ENCODE data around the gene NUDT17. TPM values are rescaled to one million over a fixed set of nuclear protein-coding genes. Genes with fewer than 3 reads are reported as not detected.

NUDT17 gene
- total RNA-seq, 1 experiment from 2014 or later: 4.0 TPM

DNA sequence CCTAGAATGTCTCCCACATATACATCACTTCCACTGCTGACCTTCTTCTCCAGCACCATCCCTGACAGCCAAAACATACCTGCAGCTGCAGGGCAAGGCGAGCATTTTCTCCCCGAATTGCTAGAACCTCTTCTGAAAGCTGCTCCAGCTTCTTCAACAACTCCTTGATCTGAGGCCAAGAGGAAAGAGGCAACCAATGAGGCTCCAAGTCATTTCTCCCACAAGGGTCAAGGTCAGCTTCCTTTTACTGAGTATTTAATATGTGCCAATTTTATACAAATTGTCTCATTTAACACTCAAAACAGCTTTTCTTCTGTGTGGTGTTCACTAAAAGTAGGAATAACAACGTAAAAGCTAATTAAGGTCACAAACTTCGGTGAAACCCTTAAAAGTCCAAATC lies 22.8 kb downstream of the NUDT17 start:
- H3K4me2 ChIP-seq (ENCODE audit: insufficient read depth, insufficient read length, low read length): no peak overlapping the region
- WGBS (ENCODE audit: extremely low coverage, insufficient read length, low lambda C conversion rate): no CpG with 5 or more reads among the region's 4 CpGs
- peaks cover 5% of the 10 kb centered on the region; the same call in 1 of the 2 replicates for H3K27me3 ChIP-seq (ENCODE audit: insufficient read depth, low read length)
- no peak for DNase-seq
- peaks cover 11% of the 10 kb centered on the region for H3K23me2 ChIP-seq (ENCODE audit: insufficient read length, low read depth, low read length, poor library complexity, severe bottlenecking)
- H4K20me1 ChIP-seq (ENCODE audit: control insufficient read depth, insufficient read depth, insufficient read length): no peaks in the 10 kb centered on the region
- H3K27ac Mint-ChIP-seq: no peak overlapping the region
- no peak overlapping the region for H2BK15ac ChIP-seq (ENCODE audit: low read depth, low read length)
- H2AK5ac ChIP-seq (ENCODE audit: insufficient read length, low read length): no peak overlapping the region
- no peak overlapping the region for H3K56ac ChIP-seq (ENCODE audit: insufficient read length, low read depth, low read length)
- no peak overlapping the region for H2BK5ac ChIP-seq (ENCODE audit: insufficient read length, low read length)
- H2AFZ ChIP-seq (ENCODE audit: low read length): no peak overlapping the region
- peaks cover 16% of the 10 kb centered on the region for H3K27me3 Mint-ChIP-seq (ENCODE audit: low read depth)
- TF ChIP-seq, protein P1, sequence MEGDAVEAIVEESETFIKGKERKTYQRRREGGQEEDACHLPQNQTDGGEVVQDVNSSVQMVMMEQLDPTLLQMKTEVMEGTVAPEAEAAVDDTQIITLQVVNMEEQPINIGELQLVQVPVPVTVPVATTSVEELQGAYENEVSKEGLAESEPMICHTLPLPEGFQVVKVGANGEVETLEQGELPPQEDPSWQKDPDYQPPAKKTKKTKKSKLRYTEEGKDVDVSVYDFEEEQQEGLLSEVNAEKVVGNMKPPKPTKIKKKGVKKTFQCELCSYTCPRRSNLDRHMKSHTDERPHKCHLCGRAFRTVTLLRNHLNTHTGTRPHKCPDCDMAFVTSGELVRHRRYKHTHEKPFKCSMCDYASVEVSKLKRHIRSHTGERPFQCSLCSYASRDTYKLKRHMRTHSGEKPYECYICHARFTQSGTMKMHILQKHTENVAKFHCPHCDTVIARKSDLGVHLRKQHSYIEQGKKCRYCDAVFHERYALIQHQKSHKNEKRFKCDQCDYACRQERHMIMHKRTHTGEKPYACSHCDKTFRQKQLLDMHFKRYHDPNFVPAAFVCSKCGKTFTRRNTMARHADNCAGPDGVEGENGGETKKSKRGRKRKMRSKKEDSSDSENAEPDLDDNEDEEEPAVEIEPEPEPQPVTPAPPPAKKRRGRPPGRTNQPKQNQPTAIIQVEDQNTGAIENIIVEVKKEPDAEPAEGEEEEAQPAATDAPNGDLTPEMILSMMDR (conservative IDR thresholded peaks at IDR 0.05): no peak
- H2BK20ac ChIP-seq (ENCODE audit: low read depth, low read length, poor library complexity, severe bottlenecking): no peak overlapping the region
- no peak overlapping the region for H3K23ac ChIP-seq (ENCODE audit: insufficient read length, low read depth, low read length)
- no peak overlapping the region for H3K4me3 Mint-ChIP-seq
- no peak overlapping the region for H3K14ac ChIP-seq (ENCODE audit: insufficient read depth, low read length)
- H3T11ph ChIP-seq (ENCODE audit: low read length): no peak overlapping the region
- H3K4me1 ChIP-seq (ENCODE audit: insufficient read depth, low read length): no peaks in the 10 kb centered on the region; the same call in 1 of the 2 replicates
- H3K9me3 ChIP-seq (ENCODE audit: control insufficient read depth, low read depth, low read length): no peaks in the 10 kb centered on the region
- H2BK120ac ChIP-seq (ENCODE audit: low read depth, low read length, poor library complexity, severe bottlenecking): no peak overlapping the region
- H3K79me2 ChIP-seq (ENCODE audit: insufficient read depth, low read length): no peaks in the 10 kb centered on the region
- H3K36me3 Mint-ChIP-seq (ENCODE audit: insufficient read depth in 1 of 3, low read depth in 3 of 3): no peaks in the 10 kb centered on the region
- no peak overlapping the region for H3K18ac ChIP-seq (ENCODE audit: insufficient read length, low read depth, low read length)
- no peak overlapping the region for H3K27ac ChIP-seq (ENCODE audit: insufficient read length, low read depth, low read length)
- no peaks in the 10 kb centered on the region for H3K79me1 ChIP-seq (ENCODE audit: insufficient read depth, low read depth, low read length, poor library complexity, severe bottlenecking)
- no peak overlapping the region for H4K8ac ChIP-seq (replicated peaks; ENCODE audit: insufficient read length, low read depth, low read length)
- no peak overlapping the region for H3K9ac ChIP-seq (ENCODE audit: extremely low read depth, insufficient read length, low read length)
- no peaks in the 10 kb centered on the region; a peak in 1 of 5 replicates for H3K9me3 Mint-ChIP-seq
- no peak overlapping the region for H4K91ac ChIP-seq (ENCODE audit: insufficient read length, low read depth, low read length)
- H3K4me1 Mint-ChIP-seq: peaks cover 13 to 22% of the 10 kb centered on the region in 2 experiments
- no peak overlapping the region for H3K4ac ChIP-seq (ENCODE audit: low read depth, low read length)
- H2BK12ac ChIP-seq (ENCODE audit: insufficient read length, low read depth, low read length): no peak overlapping the region
- H4K5ac ChIP-seq (ENCODE audit: insufficient read length, low read depth, low read length): no peak overlapping the region
